NCI-H1048 (cell line): ENCODE results near the gene APOC3.
A peak's percentile ranks its signal among the peaks of the same experiment; 100 is the strongest.
"Not testable (repeated sequence)": the region's sequence is repeated elsewhere in the genome, so short reads cannot be mapped to it uniquely, and the experiment has no call there.

Experiments used
- DNase-seq: peaks from one replicate; lab custom pipeline; 2025; lab: John Stamatoyannopoulos, UW

The APOC3 gene

DNA sequence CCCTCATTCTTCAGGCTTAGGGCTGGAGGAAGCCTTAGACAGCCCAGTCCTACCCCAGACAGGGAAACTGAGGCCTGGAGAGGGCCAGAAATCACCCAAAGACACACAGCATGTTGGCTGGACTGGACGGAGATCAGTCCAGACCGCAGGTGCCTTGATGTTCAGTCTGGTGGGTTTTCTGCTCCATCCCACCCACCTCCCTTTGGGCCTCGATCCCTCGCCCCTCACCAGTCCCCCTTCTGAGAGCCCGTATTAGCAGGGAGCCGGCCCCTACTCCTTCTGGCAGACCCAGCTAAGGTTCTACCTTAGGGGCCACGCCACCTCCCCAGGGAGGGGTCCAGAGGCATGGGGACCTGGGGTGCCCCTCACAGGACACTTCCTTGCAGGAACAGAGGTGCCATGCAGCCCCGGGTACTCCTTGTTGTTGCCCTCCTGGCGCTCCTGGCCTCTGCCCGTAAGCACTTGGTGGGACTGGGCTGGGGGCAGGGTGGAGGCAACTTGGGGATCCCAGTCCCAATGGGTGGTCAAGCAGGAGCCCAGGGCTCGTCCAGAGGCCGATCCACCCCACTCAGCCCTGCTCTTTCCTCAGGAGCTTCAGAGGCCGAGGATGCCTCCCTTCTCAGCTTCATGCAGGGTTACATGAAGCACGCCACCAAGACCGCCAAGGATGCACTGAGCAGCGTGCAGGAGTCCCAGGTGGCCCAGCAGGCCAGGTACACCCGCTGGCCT, 641 bp downstream of the APOC3 start:
- no peak for DNase-seq

DNA sequence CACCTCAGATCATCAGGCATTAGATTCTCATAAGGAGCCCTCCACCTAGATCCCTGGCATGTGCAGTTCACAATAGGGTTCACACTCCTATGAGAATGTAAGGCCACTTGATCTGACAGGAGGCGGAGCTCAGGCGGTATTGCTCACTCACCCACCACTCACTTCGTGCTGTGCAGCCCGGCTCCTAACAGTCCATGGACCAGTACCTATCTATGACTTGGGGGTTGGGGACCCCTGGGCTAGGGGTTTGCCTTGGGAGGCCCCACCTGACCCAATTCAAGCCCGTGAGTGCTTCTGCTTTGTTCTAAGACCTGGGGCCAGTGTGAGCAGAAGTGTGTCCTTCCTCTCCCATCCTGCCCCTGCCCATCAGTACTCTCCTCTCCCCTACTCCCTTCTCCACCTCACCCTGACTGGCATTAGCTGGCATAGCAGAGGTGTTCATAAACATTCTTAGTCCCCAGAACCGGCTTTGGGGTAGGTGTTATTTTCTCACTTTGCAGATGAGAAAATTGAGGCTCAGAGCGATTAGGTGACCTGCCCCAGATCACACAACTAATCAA, 2.2 kb downstream of the APOC3 start:
- DNase-seq = no peak

DNA sequence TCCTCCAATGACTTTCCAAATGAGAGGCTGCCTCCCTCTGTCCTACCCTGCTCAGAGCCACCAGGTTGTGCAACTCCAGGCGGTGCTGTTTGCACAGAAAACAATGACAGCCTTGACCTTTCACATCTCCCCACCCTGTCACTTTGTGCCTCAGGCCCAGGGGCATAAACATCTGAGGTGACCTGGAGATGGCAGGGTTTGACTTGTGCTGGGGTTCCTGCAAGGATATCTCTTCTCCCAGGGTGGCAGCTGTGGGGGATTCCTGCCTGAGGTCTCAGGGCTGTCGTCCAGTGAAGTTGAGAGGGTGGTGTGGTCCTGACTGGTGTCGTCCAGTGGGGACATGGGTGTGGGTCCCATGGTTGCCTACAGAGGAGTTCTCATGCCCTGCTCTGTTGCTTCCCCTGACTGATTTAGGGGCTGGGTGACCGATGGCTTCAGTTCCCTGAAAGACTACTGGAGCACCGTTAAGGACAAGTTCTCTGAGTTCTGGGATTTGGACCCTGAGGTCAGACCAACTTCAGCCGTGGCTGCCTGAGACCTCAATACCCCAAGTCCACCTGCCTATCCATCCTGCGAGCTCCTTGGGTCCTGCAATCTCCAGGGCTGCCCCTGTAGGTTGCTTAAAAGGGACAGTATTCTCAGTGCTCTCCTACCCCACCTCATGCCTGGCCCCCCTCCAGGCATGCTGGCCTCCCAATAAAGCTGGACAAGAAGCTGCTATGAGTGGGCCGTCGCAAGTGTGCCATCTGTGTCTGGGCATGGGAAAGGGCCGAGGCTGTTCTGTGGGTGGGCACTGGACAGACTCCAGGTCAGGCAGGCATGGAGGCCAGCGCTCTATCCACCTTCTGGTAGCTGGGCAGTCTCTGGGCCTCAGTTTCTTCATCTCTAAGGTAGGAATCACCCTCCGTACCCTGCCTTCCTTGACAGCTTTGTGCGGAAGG, 2.9 kb downstream of the APOC3 start:
- no peak for DNase-seq

DNA sequence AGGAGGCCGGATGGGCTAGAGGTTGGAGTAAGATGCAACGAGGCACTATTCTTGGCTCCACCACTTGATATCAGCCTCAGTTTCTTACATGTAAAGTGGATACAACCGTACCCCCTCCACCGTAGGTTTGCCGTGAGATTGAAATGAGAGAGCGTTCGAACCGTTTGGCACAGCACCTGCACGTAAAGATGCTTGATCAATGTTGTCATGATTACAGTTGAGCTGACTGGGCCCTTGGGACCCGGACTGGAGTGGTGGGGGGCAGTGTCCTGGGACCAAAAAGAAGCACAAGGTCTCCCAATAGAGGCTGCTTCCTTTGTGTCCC, 3.7 kb downstream of the APOC3 start:
- no peak for DNase-seq

DNA sequence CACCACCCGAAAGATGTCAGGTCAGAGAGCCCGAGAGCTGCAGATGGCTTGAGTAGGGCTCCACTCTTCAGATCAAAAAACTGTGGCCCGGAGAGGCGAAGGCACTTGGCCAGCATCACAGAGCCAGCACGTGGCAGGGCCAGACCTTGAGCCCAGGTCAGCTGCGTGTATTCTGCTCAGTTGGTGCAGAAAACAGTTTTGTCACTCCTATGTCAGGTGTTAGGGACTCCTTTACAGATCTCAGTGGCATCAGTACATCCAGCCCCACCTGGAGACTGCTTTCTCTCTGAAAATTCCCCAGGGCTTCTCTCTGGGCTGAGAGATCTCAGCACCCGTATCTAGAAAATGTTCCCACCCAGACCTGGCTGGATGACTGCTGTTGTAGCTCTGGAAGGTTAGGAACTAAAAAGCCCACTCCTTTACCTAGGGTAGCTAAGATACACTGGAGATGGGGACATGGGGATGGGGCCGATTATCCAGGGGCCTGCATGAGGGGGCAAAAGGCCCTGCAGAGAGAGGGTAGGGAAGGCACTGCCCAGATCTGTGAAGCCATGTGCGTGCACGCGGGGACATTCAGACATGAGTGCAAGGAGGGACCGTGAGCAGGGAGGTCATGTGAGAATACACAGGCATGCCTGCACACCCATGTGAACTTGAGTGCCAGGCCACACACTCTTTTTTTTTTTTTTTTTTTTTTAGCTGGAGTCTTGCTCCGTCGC, 4.3 kb downstream of the APOC3 start:
- no peak for DNase-seq

DNA sequence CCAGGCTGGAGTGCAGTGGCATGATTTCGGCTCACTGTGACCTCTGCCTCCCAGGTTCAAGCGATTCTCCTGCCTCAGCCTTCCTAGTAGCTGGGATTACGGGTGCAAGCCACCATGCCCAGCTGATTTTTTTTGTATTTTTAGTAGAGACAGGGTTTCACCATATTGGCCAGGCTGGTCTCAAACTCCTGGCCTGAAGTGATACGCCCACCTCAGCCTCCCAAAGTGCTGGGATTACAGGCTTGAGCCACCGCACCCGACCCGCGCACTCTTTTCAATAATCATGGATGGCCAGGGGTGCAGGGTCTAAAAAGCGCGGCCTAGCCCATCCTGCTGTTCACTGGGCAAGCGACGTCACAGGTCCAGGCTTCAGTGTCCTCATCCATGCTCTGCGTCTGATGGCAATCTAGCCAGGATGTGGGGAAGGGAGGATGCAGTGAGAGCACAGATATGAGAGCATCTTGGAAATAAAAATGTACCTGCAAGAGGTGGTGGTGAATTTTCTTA, 4.9 kb downstream of the APOC3 start:
- not testable (repeated sequence) for DNase-seq

DNA sequence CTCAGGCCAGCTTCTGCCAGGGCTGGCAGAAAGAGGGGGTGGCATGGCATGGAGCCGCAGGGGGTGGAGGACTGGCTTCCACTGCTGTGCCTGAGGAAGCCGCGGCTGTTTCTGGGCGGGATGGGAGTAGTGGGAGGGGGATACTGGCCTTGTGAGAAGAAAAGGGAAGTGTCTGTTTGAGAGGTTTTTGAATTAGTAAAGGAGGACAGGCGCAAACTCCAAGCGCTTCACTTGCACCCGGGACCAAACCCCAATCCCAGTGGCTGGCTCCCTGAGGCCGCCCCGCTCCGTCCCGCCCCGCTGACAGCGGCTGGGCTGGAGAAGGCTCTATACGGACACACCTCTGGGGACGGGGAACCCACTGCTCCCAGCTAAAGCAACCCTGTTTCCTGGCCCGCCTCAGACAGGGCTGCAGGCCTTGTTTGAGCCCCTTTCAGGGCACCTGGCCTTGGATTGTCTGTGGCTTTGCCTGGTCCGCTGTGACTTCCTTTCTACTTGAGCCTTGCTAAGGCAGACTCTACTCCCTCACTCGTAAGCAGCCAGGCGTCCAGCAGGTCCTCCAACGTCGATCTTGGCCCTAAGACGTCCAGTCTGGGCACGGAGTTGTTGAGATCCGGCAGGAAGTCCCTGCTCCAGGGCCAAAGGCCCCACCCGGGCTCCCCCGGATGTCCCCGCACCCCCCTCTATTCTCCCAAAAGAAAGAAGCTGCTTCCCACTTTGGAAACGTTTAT, 5.5 kb downstream of the APOC3 start:
- no peak for DNase-seq

DNA sequence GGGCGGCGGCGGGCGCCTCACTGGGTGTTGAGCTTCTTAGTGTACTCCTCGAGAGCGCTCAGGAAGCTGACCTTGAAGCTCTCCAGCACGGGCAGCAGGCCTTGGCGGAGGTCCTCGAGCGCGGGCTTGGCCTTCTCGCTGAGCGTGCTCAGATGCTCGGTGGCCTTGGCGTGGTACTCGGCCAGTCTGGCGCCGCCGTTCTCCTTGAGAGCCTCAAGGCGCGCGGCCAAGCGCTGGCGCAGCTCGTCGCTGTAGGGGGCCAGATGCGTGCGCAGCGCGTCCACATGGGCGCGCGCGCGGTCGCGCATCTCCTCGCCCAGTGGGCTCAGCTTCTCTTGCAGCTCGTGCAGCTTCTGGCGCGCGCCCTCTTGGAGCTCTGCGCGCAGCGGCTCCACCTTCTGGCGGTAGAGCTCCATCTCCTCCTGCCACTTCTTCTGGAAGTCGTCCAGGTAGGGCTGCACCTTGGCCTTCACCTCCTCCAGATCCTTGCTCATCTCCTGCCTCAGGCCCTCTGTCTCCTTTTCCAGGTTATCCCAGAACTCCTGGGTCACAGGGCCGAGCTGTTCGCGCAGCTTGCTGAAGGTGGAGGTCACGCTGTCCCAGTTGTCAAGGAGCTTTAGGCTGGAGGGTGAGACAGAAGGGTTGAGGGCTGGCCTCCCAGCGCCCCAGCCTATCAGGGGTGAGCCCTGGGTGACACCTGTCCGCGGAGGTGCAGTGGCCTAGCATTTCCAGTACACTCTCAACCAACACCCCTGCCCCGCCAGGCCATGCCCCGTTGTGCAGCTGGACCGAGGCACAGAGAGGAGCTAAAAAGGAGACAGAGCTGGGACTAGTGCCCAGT, 6.3 kb downstream of the APOC3 start:
- DNase-seq = peak; percentile 69

DNA sequence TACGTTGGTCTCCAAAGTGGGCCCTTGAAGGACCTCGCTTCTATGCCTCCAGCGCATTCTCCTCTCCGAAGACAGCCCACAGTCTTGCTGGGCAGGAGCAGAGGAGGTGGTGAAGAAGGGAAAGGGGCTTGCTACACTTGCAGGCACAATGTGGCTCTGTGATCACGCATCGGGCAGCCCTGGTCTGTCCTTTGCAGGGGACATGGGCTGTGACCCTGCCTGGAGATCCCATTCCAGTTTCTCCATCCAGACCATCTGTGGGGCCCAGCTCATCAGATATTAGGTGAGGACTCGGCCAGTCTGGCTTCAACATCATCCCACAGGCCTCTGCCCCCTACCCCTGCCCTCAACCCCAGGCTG, 6.9 kb downstream of the APOC3 start:
- DNase-seq = no peak

DNA sequence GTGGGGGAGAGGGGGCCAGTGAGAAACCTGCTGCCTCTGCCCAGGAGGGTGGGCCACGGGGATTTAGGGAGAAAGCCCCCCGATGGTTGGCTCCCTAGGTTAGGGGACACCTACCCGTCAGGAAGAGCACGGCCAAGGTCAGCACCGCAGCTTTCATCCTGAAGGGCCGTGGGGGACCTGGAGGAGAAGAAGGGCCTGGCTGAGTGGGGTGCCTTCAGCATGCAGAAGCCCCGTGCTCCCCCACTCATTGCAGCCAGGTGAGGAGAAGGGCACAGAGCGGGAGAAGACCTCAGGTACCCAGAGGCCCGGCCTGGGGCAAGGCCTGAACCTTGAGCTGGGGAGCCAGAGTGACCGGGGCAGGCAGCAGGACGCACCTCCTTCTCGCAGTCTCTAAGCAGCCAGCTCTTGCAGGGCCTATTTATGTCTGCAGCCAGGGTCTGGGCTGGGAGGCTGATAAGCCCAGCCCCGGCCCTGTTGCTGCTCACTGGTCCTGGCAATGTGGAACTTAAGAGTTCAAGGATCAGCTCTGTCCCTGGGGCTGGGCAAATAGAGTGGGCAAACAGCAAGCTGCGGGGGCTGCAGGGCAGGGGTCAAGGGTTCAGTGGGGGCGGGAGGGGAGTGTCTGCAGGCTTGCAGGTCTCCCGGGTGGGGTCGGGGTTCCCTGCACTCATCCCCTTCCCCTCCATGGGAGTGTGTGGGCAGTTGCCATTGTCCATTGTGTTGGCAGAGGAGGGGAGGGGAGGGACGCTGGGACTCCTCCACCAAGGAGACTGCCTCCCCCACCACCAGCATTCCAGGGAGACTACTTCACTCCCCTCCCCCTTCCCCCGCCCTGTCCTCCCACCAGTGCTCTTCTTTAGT, 7.8 kb downstream of the APOC3 start, which contains the start of gene APOA1:
Gene APOA1, minus strand, starts transcription at position 392 of the 861 bp plus-strand sequence. Its CDS starts 235 bp downstream, at position 157.
- DNase-seq = no peak

DNA sequence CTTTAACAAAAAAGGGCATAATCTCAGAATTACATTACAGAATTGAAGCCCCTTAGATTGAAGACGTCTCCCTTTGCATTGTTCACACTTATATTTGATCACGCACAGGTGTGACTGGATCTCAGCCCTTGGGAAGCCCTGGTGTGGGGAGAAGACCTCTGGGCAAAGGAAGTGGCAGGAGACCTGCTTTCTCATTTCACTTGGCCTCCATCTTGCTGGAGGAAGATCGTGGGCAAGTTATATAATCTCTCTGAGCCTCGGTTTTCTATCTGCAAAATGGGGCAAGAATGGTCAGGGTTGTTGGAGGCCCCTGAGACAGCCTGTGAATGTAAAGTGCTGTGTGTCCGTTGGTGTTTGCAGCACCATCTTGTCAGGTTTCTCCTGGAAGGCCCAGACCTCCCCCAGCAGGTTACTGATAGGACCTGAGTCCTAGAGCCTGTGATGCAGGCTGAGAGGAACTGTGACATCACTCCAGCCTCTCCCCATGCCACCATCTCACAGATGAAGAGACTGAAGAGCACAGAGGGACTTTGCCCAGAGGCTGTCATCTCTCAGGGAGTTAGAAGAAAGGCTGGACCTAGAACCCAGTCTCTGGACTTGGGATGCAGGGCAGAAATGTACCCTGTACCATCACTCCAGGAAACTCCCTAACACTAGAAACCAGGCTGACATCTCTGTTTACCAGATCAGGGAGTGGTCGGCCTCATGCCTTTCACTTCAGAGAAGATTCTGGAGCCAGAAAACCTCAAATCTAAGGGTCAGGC, 8.8 kb downstream of the APOC3 start:
- no peak for DNase-seq

DNA sequence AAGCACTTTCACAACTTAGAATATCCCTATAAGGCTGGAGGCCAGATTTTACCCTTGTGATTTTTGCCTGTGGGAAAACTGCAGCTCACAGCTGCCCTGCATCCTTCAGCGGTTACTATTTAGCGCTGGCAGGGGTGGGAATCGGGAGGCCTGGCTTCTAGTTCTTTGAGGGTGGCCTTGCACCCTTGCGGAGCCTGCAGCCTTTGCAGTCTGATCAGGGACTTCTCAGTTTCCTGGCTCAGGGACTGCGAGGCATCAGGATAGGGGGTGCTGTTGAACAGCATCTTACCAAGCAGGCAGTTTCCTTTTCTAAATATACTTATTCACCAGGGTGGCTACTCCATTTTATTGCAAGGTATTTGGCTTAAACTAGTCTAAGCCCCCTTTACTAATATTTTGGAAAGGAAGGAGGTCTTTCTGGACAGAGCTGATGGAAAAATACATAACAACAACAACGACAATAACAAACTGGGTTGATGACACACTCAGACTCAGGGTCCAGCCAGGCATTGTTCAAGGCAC, 10.6 kb downstream of the APOC3 start:
- DNase-seq = no peak

DNA sequence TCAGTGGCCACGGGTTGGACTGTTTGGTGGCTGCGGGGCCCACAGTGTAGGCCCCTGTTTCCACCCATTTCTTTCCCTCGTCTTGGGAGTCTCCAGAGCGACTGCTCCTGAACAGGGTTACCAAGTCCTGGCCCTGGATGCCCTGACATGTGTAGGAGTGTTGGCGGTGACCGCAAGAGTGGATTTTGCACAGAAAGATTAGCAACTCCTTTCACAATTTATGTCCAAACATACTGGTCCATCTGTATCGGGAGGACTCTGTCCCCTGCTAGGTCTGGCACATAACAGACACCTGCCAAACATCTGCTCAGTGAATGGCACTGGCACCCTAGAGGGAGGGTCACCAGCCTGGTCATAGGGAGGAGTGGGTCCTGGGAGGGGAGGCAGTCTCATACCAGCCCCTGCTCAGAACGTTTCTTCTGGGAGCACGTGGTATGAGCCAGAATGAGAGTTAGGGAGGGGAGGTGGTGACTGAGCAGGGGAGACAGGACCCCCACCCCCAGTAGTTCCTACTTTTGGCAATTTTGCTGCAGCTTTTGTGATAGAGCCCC, 11.1 kb downstream of the APOC3 start:
- no peak for DNase-seq

DNA sequence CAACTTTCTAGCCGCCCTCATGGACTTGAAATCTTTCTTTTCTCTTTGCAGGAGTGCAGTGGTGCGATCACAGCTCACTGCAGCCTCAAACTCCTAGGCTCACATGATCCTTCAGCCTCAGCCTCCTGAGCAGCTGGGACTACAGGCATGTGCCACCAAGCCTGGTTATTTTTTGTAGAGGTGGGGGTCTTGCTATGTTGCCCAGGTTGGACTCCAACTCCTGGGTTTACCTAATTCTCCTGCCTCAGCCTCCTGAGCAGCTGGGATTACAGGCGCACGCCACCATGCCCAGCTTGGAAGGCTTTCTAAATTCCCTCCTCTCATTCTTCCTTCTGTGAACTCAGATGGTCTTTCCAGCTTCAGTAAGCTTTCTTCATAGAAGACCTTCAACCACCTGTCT, 12.4 kb downstream of the APOC3 start:
- no peak for DNase-seq

DNA sequence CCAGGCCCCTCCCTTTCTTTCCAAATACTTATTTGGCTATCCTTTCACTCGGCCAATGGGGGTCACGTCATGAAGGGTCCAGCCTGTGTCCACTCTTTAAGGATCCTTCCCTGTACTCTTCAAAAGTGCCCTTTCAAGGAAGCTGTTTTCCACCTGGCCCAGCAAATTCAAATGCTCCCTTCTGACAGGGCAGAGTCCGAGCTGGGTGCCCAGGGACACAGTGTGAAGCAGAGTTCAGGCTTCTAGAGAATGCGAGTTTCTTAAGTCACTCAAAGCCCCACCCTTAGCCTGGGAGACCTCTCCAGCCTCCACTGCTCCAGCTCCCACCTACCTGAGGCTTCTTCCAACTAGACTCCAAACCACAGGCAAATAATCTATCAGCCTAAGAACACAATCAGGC, 13.2 kb downstream of the APOC3 start:
- DNase-seq = no peak

DNA sequence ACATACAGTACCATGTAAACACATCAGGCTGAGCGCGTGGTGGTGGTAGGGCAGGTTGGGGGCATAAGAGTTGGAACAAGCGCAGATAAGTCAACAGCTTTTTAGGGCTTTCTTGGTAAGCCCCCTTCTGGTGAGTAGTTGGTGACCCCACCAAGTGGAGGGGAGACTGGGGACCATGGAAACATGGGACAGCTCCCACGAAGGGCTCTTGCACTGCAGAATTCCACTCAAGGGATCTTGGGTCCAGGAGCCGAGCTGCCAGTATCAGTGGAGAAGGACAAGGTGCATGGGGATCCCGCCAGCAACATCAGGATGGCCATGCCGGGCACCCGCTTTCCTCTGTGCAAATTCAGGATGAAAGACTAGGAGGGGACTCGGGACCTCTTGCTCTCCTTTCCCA, 14.0 kb downstream of the APOC3 start:
- DNase-seq = no peak

DNA sequence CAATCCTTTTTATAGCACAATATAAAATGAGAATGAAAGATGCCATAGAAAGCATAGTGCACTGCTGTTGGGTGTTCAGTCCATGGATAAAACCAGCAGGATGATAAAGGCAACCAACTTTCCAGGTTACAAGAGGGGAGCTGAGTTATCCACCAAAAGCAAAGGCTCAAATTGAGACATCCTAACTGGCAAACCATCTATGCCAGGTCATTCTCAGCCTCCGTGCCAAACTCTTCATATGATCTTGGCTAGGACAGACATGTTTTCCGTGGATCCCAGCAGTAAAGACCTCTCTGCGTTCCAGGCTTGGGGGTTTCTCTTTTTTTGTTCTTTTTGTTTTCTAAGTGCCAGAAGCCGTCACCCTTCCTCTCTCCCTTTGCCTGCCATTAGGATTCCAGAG, 15.0 kb downstream of the APOC3 start:
- no peak for DNase-seq

DNA sequence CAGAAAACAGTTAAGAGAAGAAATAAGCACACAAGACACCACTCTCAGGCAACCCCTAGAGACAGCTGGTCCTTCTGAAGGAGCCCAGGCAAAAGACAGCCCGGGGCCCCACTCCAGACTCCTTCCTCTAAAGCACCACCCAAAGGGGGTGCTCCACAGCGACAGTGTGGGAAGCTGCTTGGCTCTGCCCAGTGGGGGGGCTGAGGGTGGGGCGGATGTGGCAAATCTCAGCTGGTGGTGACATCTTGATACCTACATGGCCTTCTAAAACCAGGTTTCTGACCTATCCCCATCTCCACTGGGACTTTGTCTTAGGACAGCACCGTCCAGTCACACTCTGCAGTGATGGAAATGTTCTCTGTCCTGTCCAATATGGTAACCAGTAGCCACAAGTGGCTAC, 17.9 kb downstream of the APOC3 start:
- DNase-seq = no peak
